GM10847 (cell line): ENCODE data around the gene FBP1.

Source experiments
- POLR2A ChIP-seq: IDR thresholded peaks from 2 replicates; pipeline ENCODE4 v1.6.1; 2011; ENCODE audit not compliant: insufficient read length; ENCODE audit errors: extremely low read depth

Gene FBP1

DNA sequence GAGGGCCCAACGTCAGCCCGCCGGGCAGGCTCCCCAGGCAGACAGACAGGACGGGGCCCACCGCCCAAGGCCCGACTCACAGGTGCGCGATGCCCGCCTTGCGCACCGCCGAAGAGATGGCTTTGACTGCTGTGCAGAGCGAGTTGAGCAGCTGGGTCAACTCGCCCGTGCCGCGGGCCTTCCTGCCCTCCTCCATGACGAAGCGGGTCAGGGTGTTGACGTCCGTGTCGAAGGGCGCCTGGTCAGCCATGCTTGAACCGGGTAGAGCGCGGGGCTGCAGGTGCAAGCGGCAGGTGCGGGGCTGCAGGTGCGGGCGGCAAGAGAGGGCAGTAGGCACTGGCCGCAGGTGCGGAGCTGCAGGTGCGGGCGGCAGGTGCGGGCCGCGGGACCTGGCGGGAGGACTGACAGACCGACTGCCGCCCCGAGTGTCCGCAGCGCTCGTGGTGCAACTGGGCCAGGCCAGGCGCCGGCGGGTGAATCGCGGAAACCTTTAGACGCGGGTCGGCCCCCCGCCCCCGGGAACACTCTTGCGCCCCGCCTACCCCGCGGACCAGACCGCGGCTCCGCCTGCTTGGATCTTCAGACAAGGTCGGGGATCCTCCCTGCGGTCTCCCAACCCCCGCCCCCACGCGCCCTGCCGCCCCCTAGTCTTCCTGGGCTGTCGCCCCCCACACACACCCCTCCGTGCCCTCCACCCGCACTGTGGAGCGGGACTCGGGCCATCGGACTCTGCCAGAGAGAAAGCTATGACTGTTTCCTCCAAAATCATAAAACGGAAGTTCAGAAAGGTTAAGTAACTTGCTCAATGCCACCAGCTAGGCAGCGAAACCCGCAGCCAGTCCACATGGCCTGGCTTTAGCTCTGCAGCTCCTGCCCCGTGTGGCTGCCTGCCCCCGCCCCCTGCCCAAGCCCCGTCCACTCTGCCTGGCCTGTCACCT, at the start of gene FBP1:
FBP1 (minus strand) TSS at position 458 of the 938 bp plus-strand sequence; CDS start at position 250, 208 bp downstream.
- TF ChIP-seq POLR2A: no peak

DNA sequence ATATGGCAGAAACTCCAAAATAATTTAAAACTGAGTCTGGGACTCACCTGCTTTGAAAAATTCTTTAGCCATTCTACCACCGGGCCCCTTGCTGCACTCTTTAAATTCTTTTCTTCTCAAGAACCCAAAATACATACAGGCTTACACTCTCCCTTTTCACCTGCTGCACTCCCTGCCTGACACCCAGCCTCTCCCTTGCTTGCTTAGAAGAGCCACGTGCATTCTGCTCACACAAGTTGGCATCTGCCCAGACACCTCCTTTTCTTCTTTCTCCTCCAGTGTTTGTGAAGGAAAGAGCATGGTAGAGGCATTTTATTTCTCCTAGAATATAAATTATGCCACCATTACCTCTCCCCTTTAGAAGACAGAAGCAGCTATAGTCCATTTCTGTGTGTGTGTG, 48.1 kb upstream of the FBP1 start:
- no peak for TF ChIP-seq POLR2A

DNA sequence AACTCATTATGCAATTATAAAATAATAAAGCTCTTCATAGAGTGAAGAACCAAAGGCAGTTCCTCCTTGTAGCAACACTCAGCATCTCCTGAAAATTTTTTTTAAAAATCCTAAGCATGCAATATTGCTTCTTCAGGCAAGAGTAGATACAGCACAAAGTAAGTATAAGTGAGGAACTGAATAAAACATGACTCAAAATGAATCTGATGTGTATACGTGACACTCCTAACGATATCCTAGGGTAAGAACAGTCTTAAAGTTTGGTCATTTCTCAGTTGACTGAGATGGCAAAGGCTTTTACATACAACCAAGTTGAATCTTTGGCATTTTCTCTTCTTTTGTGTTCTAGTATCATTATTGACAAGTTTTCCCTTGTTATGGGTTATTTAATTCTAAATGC, 46.0 kb upstream of the FBP1 start:
- no peak for TF ChIP-seq POLR2A

DNA sequence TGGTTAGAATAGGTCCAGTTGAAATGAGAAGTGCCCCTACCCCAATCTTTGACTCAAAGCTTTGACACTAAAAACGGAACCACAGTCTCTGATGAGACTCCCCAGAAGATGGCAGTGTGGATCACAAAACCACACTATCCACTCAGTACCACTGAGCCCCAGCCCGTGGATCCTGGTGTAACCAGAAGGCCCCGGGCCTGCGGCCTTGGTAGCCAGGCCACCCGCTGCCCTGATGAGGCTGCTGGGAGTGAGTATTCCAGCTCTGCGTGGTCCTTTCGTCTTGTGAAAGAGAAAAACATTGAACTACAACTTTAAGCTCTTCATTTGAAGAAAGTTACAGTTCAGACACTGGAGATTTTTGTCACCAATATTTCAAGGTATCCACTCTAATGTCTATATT, 42.2 kb upstream of the FBP1 start:
- TF ChIP-seq POLR2A: no peak

DNA sequence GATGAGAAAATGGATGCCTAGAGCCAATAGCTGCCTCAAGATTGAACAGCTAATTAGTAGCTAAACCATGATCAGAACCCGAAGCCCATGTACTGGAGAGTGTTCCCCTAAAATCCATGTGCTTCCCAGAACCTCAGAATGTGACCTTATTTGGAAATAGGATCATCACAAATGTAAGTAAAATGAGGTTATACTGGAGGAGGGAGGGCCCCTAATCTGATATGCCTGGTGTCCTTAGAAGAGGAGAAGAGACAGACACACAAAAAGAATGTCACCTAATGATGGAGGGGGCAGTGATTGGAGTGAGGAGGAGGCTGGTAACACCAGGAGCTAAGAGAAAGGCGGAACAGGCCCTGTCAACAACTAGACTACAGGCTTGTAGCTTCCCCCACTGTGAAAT, 41.3 kb upstream of the FBP1 start:
- TF ChIP-seq POLR2A: no peak

DNA sequence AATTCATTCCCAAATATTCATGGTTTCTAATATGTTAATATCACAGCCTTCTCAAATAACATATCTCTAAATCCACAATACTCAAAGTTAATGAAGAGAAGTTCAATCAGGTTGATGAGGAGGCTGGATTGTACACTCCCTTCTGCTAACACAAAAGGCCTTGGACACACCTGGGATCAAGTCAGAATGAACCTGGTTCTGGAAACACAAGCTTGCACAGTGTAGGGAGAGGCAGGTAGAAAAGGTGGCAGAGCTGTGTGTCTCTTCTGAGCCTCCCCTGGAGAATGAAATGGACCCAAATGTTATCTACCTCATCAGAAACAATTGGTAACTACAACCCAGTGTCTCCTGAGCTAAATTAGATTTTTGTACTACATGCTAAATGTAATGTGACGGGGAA, 40.7 kb upstream of the FBP1 start:
- no peak for TF ChIP-seq POLR2A

DNA sequence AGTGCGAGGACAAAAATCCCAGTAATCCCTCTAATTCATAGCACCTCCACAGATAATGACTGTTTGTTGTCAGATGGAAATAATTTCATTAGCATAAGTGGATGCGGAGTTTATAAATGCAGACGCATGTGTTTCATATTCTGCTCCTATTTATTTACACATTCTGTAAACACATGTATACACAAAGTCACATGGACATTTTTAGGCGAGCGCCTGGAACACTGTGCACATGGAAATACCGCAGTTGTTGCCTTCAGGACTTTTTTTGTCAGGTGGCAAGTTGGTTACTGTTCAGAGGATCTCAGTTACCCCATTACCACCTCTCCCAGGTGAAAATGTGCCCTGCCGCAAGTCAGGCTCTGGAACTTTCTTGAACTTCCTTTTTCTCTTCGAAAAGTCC, 40.3 kb upstream of the FBP1 start:
- TF ChIP-seq POLR2A: no peak

DNA sequence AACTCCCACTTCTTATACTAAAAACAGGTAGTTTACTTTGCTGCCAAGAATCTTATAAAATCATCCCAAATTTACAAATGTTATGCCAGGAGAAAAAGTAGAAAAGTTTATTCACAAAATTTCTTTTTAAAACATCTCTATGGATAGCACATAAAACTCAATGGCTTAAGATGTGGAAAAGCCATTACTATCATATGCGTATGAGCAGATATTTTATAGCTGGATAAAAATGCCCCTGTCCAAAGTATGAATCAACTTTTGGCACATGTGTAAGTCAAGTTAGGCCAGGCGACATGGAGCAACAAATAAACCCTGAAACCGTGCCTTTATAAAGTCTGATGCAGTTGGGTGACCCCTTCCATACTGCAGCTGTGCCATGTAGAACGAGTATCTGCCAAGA, 38.6 kb upstream of the FBP1 start:
- no peak for TF ChIP-seq POLR2A

DNA sequence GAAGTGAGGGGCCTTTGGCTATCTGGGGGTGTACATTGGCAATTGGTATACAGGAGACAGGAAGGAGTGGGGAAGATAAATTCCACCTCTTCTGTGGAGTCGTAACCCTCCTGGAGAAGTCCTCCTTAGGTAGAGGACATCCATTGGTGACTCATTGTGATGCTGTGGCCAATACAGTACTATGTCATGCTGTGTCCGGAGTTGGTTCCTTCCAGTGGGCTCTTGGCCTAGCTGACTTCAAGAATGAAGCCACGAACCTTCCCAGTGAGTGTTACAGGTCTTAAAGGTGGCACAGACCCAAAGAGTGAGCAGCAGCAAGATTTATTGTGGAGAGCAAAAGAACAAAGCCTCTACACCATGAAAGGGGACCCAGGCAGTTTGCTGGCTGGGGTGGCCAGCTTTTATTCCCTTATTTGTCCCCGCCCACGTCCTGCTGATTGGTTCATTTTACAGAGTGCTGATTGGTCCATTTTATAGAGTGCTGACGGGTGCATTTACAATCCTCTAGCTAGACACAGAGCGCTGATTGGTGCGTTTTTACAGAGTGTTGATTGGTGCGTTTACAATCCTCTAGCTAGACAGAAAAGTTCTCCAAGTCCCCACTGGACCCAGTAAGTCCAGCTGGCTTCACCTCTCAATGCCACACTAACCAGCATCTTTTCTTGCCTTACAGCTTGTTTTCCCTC, 37.3 kb upstream of the FBP1 start:
- no peak for TF ChIP-seq POLR2A

DNA sequence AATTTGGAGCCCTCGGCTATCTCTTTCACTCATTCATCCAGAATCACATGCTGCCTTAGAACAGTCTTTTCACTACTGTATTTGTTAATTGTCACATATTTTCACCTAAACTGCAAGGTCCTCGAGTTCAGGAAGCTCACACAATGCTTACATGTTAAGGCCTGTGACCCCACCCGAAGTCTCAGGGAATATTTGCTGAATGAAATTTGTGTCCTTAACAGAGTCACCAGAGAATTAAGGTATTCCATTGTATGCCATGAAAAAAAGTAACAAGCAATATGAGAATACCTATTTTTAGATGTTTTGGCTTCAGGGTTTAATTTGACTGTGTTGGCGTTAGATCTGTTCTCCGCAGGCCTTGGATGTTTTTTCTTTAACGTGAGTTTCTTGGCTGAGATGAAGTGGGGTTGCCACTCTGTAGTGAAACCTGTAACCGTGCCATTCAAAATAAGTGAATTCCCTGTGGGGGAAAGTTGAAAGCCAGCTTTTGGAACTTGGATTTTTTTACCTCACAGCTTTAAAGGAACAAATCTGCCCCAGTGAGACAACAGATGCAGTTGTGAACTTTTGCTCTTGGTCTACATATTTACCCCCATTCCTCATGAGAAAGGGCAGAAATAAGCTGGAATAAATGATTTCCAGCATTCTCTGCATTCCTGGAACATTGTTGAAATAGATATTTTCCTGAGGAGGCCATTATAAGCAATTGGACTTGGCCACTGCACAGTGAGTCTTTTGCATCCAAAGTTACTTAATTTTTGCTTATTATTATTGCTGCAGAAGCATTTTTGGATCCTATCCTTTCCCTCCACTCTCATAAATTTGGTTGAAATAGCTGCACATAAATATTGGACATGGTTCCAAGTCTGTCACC, 35.9 kb upstream of the FBP1 start:
- TF ChIP-seq POLR2A: no peak

DNA sequence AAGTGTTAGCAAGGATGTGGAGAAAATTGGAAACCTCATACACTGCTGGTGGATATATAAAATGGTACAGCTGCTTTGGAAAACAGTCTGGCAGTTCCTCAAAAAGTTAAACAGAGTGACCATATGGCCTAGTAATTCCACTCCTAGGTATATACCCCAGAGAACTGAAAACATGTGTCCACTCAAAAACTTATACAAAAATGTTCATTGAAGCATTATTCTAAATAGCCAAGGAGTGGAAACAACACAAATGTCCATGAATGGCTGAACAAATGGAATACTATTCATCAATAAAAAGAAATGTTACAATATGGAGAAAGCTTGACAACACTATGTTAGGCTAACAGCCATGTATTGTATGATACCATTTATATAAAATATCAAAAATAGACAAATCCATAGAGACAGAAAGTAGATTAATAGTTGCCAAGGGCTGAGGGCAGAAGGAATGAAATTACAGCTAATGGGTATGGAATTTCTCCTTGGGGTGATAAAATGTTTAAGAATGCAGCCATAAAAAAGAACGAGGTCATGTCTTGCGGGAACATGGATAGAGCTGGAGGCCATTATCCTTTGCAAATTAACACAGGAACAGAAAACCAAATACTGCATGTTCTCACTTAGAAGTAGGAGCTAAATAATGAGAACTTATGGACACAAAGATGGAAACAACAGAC, 33.6 kb upstream of the FBP1 start:
- TF ChIP-seq POLR2A: no peak

DNA sequence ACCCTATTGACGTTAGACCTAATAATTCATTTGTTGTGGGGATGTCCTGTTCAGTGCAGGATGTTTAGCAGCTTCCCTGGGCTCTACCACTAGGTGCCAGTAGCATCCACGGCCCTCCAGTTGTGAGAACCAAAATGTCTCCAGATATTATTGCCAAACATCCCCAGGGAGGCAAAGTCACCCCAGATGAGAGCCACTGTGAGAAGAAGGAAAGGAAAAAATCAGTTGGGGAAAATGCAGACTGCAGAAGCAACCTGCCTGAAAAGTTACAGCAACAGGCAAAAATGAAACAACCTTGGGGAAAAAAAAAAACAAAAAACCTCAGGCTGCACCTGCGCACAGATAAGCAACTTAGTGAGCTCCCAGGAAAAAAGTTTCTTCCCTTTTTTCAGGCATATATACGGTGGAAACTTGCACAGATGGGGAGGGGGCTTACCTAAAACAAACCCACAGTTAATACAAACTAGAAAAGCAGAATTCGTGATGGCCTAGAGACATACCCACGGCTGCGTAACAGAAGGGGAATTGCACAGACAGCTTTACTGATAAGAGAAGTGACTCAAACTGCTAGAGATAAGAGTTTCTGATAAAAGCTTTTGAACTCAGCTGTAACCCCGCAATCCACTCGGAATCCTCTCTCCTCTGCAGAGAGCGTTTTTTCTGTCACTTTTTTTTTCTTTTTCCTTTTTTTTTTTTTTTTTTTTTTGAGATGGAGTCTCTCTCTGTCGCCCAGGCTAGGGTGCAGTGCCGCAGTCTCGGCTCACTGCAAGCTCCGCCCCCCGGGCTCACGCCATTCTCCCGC, 29.8 kb upstream of the FBP1 start:
- no peak for TF ChIP-seq POLR2A

DNA sequence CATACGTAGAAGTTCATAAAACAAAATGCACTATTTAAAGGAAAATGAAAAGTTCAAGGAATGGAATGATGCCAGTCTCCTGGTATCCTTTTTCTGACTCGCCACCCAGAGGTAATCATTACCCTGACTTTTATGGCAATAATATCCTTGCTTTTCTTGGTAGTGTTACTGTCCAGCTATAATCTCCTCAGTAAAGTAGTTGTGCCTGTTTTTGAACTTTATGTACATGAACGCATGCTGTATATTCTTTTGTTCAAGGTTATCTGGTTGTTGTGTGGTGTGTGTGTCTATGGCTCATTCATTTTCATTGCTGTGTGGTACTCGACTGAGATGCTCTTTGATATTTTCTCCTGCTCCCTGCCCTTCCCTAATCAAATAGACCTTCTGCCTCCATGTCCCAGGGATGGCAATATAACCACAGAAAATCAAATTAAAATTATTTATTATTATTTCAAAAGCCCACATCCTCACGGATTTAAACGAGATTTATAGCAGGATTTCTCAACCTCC, 29.2 kb upstream of the FBP1 start:
- TF ChIP-seq POLR2A: no peak
